Measurements from ENCODE around the gene PUS7L. TPM values are rescaled to one million over a fixed set of nuclear protein-coding genes. Genes with fewer than 3 reads are reported as not detected.

The PUS7L gene
- polyA plus RNA-seq, 1 donor from 2014 or later = 29.2 TPM

- Histone ChIP-seq H3K36me3 (ENCODE audit: insufficient read depth, low read length) (no peaks in the 10 kb centered on the region), H2AFZ (ENCODE audit: low read depth, low read length) (no peak overlapping the region), H4K20me1 (ENCODE audit: insufficient read depth) (no peaks in the 10 kb centered on the region), H3K27me3 (ENCODE audit: insufficient read depth, low read depth, low read length) (no peaks in the 10 kb centered on the region), H3F3A (ENCODE audit: insufficient read depth, low read length, poor library complexity, severe bottlenecking) (no peaks in the 10 kb centered on the region), H3K9me2 (ENCODE audit: insufficient read depth, low read length) (no peaks in the 10 kb centered on the region), H3K9ac (ENCODE audit: low read length) (no peak overlapping the region), H3K27ac (ENCODE audit: low read length) (no peak overlapping the region), H3K4me3 (ENCODE audit: low read length) (no peak overlapping the region), H3K79me2 (replicated peaks; ENCODE audit: insufficient read depth, low read length) (no peaks in the 10 kb centered on the region), H3K4me2 (ENCODE audit: low read length) (no peak overlapping the region), H3K9me3 (ENCODE audit: low read length) (no peaks in the 10 kb centered on the region)
- TF ChIP-seq CTCF (IDR thresholded peaks at IDR 0.05; ENCODE audit: poor library complexity, severe bottlenecking) (no peak), RAD21 (conservative IDR thresholded peaks at IDR 0.05) (no peak), MXI1 (conservative IDR thresholded peaks at IDR 0.05; ENCODE audit: poor library complexity, severe bottlenecking) (no peak), EZH2 (IDR thresholded peaks at IDR 0.05; ENCODE audit: borderline replicate concordance, insufficient read depth, low read length, poor library complexity, severe bottlenecking) (no peak), SMC3 (conservative IDR thresholded peaks at IDR 0.05; ENCODE audit: poor library complexity) (no peak), POLR2AphosphoS5 (IDR thresholded peaks at IDR 0.05) (no peak), REST (IDR thresholded peaks at IDR 0.05; ENCODE audit: borderline replicate concordance) (no peak), TAF1 (IDR thresholded peaks at IDR 0.05; ENCODE audit: low read depth) (no peak), EP300 (conservative IDR thresholded peaks at IDR 0.05; ENCODE audit: poor library complexity, severe bottlenecking) (no peak)
These were observed 4.0 kb upstream of the PUS7L start for GRCh38 chr12:43762596-43762995.

- no peaks in the 10 kb centered on the region for H3K9me2 ChIP-seq (ENCODE audit: insufficient read depth, low read length)
- H3K9me3 ChIP-seq (ENCODE audit: low read length) = no peaks in the 10 kb centered on the region
- no peak overlapping the region for H3K27ac ChIP-seq (ENCODE audit: low read length)
- no peaks in the 10 kb centered on the region for H3K79me2 ChIP-seq (replicated peaks; ENCODE audit: insufficient read depth, low read length)
- no peaks in the 10 kb centered on the region for H3K27me3 ChIP-seq (ENCODE audit: insufficient read depth, low read depth, low read length)
- no peaks in the 10 kb centered on the region for H3K36me3 ChIP-seq (ENCODE audit: insufficient read depth, low read length)
- TF ChIP-seq SMC3 (conservative IDR thresholded peaks at IDR 0.05; ENCODE audit: poor library complexity) = no peak
- no peak for TF ChIP-seq TAF1 (IDR thresholded peaks at IDR 0.05; ENCODE audit: low read depth)
- TF ChIP-seq MXI1 (conservative IDR thresholded peaks at IDR 0.05; ENCODE audit: poor library complexity, severe bottlenecking) = no peak
- TF ChIP-seq EZH2 (IDR thresholded peaks at IDR 0.05; ENCODE audit: borderline replicate concordance, insufficient read depth, low read length, poor library complexity, severe bottlenecking) = no peak
- TF ChIP-seq REST (IDR thresholded peaks at IDR 0.05; ENCODE audit: borderline replicate concordance) = no peak
- no peak for TF ChIP-seq RAD21 (conservative IDR thresholded peaks at IDR 0.05)
- no peak for TF ChIP-seq POLR2AphosphoS5 (IDR thresholded peaks at IDR 0.05)
- H4K20me1 ChIP-seq (ENCODE audit: insufficient read depth) = no peaks in the 10 kb centered on the region
- no peaks in the 10 kb centered on the region for H3F3A ChIP-seq (ENCODE audit: insufficient read depth, low read length, poor library complexity, severe bottlenecking)
- H3K4me3 ChIP-seq (ENCODE audit: low read length) = no peak overlapping the region
- H3K4me2 ChIP-seq (ENCODE audit: low read length) = no peak overlapping the region
- no peak overlapping the region for H3K9ac ChIP-seq (ENCODE audit: low read length)
- no peak overlapping the region for H2AFZ ChIP-seq (ENCODE audit: low read depth, low read length)
These were observed 2.9 kb upstream of the PUS7L start for GRCh38 chr12:43761500-43761899.
